GM18507 (cell line): Measurements from ENCODE around the gene FOXP2.

Experiments
- DNase-seq: peaks from one replicate; pipeline ENCODE4 v3.0.0; 2011; ENCODE audit warnings: low read depth; ENCODE audit not compliant: insufficient read length; ENCODE audit errors: extremely low spot score
- FAIRE-seq: peaks from 2 replicates; lab custom pipeline; 2011; peaks lifted over from hg19 to GRCh38; lab: Jason Lieb, UNC

Gene FOXP2

GRCh38 chr7:114645451-114645850 is 230.8 kb downstream of the FOXP2 start:
- FAIRE-seq, result no peak

GRCh38 chr7:114647518-114647917 is 232.9 kb downstream of the FOXP2 start:
- FAIRE-seq (no peak), DNase-seq (no peak)

More at GRCh38 chr7:114645451-114645850, 230.8 kb downstream of the FOXP2 start:
- no peak for DNase-seq

- DNase-seq, result no peak
- no peak for FAIRE-seq
Observed at GRCh38 chr7:114648117-114648516, 233.5 kb downstream of the FOXP2 start.

- FAIRE-seq (no peak), DNase-seq (no peak)
Observed at GRCh38 chr7:114648680-114649079, 234.1 kb downstream of the FOXP2 start.

GRCh38 chr7:114649689-114650088 is 235.1 kb downstream of the FOXP2 start:
- FAIRE-seq (no peak), DNase-seq (no peak)

GRCh38 chr7:114650491-114650890 is 235.9 kb downstream of the FOXP2 start:
- FAIRE-seq (no peak), DNase-seq (no peak)

GRCh38 chr7:114652041-114652440 is 237.4 kb downstream of the FOXP2 start:
- DNase-seq (no peak), FAIRE-seq (no peak)

- DNase-seq, result no peak
- FAIRE-seq, result no peak
Observed at GRCh38 chr7:114653364-114654088, 238.9 kb downstream of the FOXP2 start.

- no peak for DNase-seq
- FAIRE-seq, result no peak
Observed at GRCh38 chr7:114656466-114656865, 241.9 kb downstream of the FOXP2 start.

GRCh38 chr7:114657279-114657678 is 242.7 kb downstream of the FOXP2 start:
- no peak for FAIRE-seq
- no peak for DNase-seq

- FAIRE-seq (no peak), DNase-seq (no peak)
Observed at GRCh38 chr7:114658216-114658615, 243.6 kb downstream of the FOXP2 start.

- no peak for FAIRE-seq
- no peak for DNase-seq
Observed at GRCh38 chr7:114659409-114660125, 245.0 kb downstream of the FOXP2 start.

- no peak for DNase-seq
Observed at GRCh38 chr7:114660126-114660486, 245.5 kb downstream of the FOXP2 start.

GRCh38 chr7:114660753-114661152 is 246.1 kb downstream of the FOXP2 start:
- DNase-seq (no peak), FAIRE-seq (no peak)

More at GRCh38 chr7:114660126-114660486, 245.5 kb downstream of the FOXP2 start:
- no peak for FAIRE-seq

GRCh38 chr7:114662002-114662677 is 247.5 kb downstream of the FOXP2 start:
- no peak for FAIRE-seq
- no peak for DNase-seq

- FAIRE-seq (no peak), DNase-seq (no peak)
Observed at GRCh38 chr7:114663502-114663901, 248.9 kb downstream of the FOXP2 start.

GRCh38 chr7:114670676-114671075 is 256.1 kb downstream of the FOXP2 start:
- DNase-seq (no peak), FAIRE-seq (no peak)

- FAIRE-seq, result no peak
- DNase-seq, result no peak
Observed at GRCh38 chr7:114671563-114672123, 257.0 kb downstream of the FOXP2 start.

- DNase-seq (no peak), FAIRE-seq (no peak)
Observed at GRCh38 chr7:114678116-114678515, 263.5 kb downstream of the FOXP2 start.

GRCh38 chr7:114687238-114687637 is 272.6 kb downstream of the FOXP2 start:
- DNase-seq (no peak), FAIRE-seq (no peak)
